HG02840 (cell line): ENCODE data around the gene SHOC1.
"Not testable (repeated sequence)": the region's sequence is repeated elsewhere in the genome, so short reads cannot be mapped to it uniquely, and the experiment has no call there.

Experiments used
- ATAC-seq: cut with Tn5 transposase; IDR thresholded peaks from one replicate; pipeline ENCODE4 v1.9.1; 2021; ENCODE audit warnings: mild to moderate bottlenecking, moderate library complexity, moderate number of reproducible peaks; ENCODE audit not compliant: unreplicated experiment, low FRiP score

Gene SHOC1

GRCh38 chr9:111805830-111806241 is 11.1 kb upstream of the SHOC1 start:
- ATAC-seq = no peak

GRCh38 chr9:111805262-111805661 is 10.5 kb upstream of the SHOC1 start:
- no peak for ATAC-seq

- ATAC-seq = no peak
Measured at GRCh38 chr9:111804636-111805035, 9.9 kb upstream of the SHOC1 start.

- no peak for ATAC-seq
Measured at GRCh38 chr9:111803924-111804323, 9.2 kb upstream of the SHOC1 start.

- no peak for ATAC-seq
Measured at GRCh38 chr9:111799915-111800526, 5.3 kb upstream of the SHOC1 start.

- ATAC-seq = no peak
Measured at GRCh38 chr9:111799506-111799905, 4.8 kb upstream of the SHOC1 start.

- ATAC-seq = no peak
Measured at GRCh38 chr9:111798786-111799185, 4.0 kb upstream of the SHOC1 start.

GRCh38 chr9:111795557-111795839 is 761 bp upstream of the SHOC1 start:
- ATAC-seq = no peak

GRCh38 chr9:111791821-111792220 is 2.9 kb downstream of the SHOC1 start:
- ATAC-seq = not testable (repeated sequence)

- no peak for ATAC-seq
Measured at GRCh38 chr9:111789881-111790280, 4.9 kb downstream of the SHOC1 start.

GRCh38 chr9:111783857-111784256 is 10.9 kb downstream of the SHOC1 start:
- ATAC-seq = no peak

GRCh38 chr9:111783424-111783823 is 11.3 kb downstream of the SHOC1 start:
- no peak for ATAC-seq

GRCh38 chr9:111766066-111766465 is 28.7 kb downstream of the SHOC1 start:
- ATAC-seq = no peak

- no peak for ATAC-seq
Measured at GRCh38 chr9:111762556-111762955, 32.2 kb downstream of the SHOC1 start.

- ATAC-seq = no peak
Measured at GRCh38 chr9:111759762-111760639, 34.7 kb downstream of the SHOC1 start.

GRCh38 chr9:111754800-111755199 is 39.9 kb downstream of the SHOC1 start:
- no peak for ATAC-seq

GRCh38 chr9:111752455-111752854 is 42.3 kb downstream of the SHOC1 start:
- ATAC-seq = no peak
